ENCODE results near the gene SLC30A7.
"Not testable (repeated sequence)": the region's sequence is repeated elsewhere in the genome, so short reads cannot be mapped to it uniquely, and the experiment has no call there.

Gene SLC30A7

GRCh38 chr1:100941580-100942216 lies 45.8 kb downstream of the SLC30A7 start:
- TF ChIP-seq ZFX (IDR thresholded peaks at IDR 0.05): no peak
- TF ChIP-seq, protein P1, sequence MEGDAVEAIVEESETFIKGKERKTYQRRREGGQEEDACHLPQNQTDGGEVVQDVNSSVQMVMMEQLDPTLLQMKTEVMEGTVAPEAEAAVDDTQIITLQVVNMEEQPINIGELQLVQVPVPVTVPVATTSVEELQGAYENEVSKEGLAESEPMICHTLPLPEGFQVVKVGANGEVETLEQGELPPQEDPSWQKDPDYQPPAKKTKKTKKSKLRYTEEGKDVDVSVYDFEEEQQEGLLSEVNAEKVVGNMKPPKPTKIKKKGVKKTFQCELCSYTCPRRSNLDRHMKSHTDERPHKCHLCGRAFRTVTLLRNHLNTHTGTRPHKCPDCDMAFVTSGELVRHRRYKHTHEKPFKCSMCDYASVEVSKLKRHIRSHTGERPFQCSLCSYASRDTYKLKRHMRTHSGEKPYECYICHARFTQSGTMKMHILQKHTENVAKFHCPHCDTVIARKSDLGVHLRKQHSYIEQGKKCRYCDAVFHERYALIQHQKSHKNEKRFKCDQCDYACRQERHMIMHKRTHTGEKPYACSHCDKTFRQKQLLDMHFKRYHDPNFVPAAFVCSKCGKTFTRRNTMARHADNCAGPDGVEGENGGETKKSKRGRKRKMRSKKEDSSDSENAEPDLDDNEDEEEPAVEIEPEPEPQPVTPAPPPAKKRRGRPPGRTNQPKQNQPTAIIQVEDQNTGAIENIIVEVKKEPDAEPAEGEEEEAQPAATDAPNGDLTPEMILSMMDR (conservative IDR thresholded peaks at IDR 0.05): no peak
- no peak overlapping the region for H3K27ac ChIP-seq

GRCh38 chr1:100942304-100943046 lies 46.6 kb downstream of the SLC30A7 start:
- no peak for TF ChIP-seq ZFX (IDR thresholded peaks at IDR 0.05)
- TF ChIP-seq, protein P1 (conservative IDR thresholded peaks at IDR 0.05): no peak
- no peak overlapping the region for H3K27ac ChIP-seq

DNA sequence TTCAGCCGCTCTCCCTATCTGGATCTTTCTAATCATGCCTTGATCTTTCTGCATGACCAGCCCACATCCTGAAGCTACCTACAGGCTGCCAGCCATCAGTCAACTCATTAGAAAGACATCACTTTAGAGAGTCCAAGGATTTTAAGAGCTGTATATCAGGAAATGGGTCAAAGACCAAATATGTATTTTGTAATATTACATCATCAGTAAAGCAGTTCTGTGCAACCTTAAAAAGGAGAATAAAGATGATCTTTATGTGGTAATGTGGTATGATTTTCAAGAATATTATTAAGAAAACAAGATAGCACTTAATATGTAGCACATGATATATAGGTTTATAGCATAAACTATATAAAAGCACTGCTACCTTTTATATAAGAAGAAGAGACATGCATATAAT lies 47.6 kb downstream of the SLC30A7 start:
- H3K27ac ChIP-seq: no peak overlapping the region

GRCh38 chr1:100946064-100946463 lies 50.2 kb downstream of the SLC30A7 start:
- H3K27ac ChIP-seq: not testable (repeated sequence)

More for the DNA sequence above, 47.6 kb downstream of the SLC30A7 start:
- no peak for TF ChIP-seq ZFX (IDR thresholded peaks at IDR 0.05)
- TF ChIP-seq, protein P1 (conservative IDR thresholded peaks at IDR 0.05): no peak

GRCh38 chr1:100947816-100948215 lies 51.9 kb downstream of the SLC30A7 start:
- H3K27ac ChIP-seq: not testable (repeated sequence)

- H3K27ac ChIP-seq: peak overlapping the region; percentile 32
Measured at GRCh38 chr1:100948721-100949405, 53.0 kb downstream of the SLC30A7 start.

GRCh38 chr1:100949515-100950158 lies 53.7 kb downstream of the SLC30A7 start:
- H3K27ac ChIP-seq: peak overlapping the region; percentile 32

- no peak overlapping the region for H3K27ac ChIP-seq
- TF ChIP-seq, protein P1 (conservative IDR thresholded peaks at IDR 0.05): no peak
- no peak for TF ChIP-seq ZFX (IDR thresholded peaks at IDR 0.05)
Measured at GRCh38 chr1:100950337-100950736, 54.4 kb downstream of the SLC30A7 start.

DNA sequence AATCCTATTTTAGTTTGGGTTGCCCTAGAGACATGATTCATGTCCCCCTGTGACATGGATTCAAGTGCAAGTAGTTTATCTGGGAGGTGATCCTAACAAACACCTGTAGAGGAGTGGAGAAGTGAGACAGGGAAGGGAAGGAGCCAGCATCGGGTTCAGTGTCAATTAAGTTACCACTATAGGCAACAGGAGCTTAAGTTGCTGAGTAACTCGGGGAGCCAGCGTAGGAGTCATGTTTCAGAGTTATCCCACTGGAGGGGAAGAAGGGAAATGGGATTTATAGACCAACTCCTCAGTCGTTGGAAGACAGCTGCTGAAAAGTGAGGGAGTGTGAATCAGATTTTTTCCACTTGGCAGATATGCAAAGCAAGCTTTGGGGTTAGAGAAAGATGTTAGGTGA lies 54.9 kb downstream of the SLC30A7 start:
- TF ChIP-seq, protein P1 (conservative IDR thresholded peaks at IDR 0.05): no peak
- H3K27ac ChIP-seq: no peak overlapping the region

All from C4-2B (cell line).